Calu3 (cell line): Measurements from ENCODE around the gene SMPDL3A. TPM values are rescaled to one million over a fixed set of nuclear protein-coding genes. Genes with fewer than 3 reads are reported as not detected.

Experiments
- BruUV-seq: library from RNA; stranded (reverse); fragments of 400-500 nt; replicated peaks from 2 replicates; lab custom pipeline; 2021; lab: Mats Ljungman, UMichigan
- CTCF ChIA-PET: fragments of 300-600 bp; sonication (Branson Sonifier 250); formaldehyde crosslinking; loops from one replicate; lab custom pipeline; 2022; ENCODE audit warnings: antibody characterized with exemption; lab: Charles Lee
- DNase-seq: peaks from one replicate; pipeline ENCODE4 v3.0.0; 2022
- H3K27ac Mint-ChIP-seq: one replicate; pipeline ENCODE4 v1.8.0; 2022; ENCODE audit warnings: mixed read lengths; ENCODE audit not compliant: unreplicated experiment
- H3K27me3 Mint-ChIP-seq: one replicate; pipeline ENCODE4 v1.8.0; 2022; ENCODE audit warnings: mixed read lengths; ENCODE audit not compliant: unreplicated experiment
- H3K36me3 Mint-ChIP-seq: one replicate; pipeline ENCODE4 v1.8.0; 2022; ENCODE audit warnings: mild to moderate bottlenecking, moderate library complexity, mixed read lengths; ENCODE audit not compliant: insufficient read depth, unreplicated experiment
- H3K4me1 Mint-ChIP-seq: one replicate; pipeline ENCODE4 v1.8.0; 2022; ENCODE audit warnings: mild to moderate bottlenecking, low read depth, mixed read lengths; ENCODE audit not compliant: unreplicated experiment
- H3K4me3 Mint-ChIP-seq: one replicate; pipeline ENCODE4 v1.8.0; 2022; ENCODE audit warnings: mild to moderate bottlenecking, low read depth, moderate library complexity, mixed read lengths; ENCODE audit not compliant: unreplicated experiment
- H3K9me3 Mint-ChIP-seq: one replicate; pipeline ENCODE4 v1.8.0; 2022; ENCODE audit warnings: low read depth, mixed read lengths; ENCODE audit not compliant: unreplicated experiment
- intact Hi-C: fragments of 100-400 bp; cut with micrococcal nuclease; formaldehyde crosslinking; loops from one replicate; pipeline ENCODE4 v1.10.0; 2022; ENCODE audit not compliant: unreplicated experiment
- total RNA-seq: library from RNA; stranded (reverse); gene quantifications from 2 replicates; pipeline ENCODE4 v1.2.3, GENCODE V29; 2022
- TF ChIP-seq, protein P1 (sequence below): fragments of 200-600 bp; IDR thresholded peaks from one replicate; pipeline ENCODE4 v1.8.0; 2022; ENCODE audit warnings: antibody characterized with exemption; ENCODE audit not compliant: unreplicated experiment

Gene SMPDL3A
- total RNA-seq, 1 experiment from 2014 or later = 1.6 TPM

- intact Hi-C loops = no loop called here
- Mint-ChIP-seq H3K27ac (no peak overlapping the region), H3K27me3 (no peaks in the 10 kb centered on the region), H3K4me1 (no peaks in the 10 kb centered on the region), H3K4me3 (no peak overlapping the region), H3K36me3 (no peaks in the 10 kb centered on the region), H3K9me3 (no peaks in the 10 kb centered on the region)
- DNase-seq = no peak
- no TSS peak for BruUV-seq
- TF ChIP-seq, protein P1, sequence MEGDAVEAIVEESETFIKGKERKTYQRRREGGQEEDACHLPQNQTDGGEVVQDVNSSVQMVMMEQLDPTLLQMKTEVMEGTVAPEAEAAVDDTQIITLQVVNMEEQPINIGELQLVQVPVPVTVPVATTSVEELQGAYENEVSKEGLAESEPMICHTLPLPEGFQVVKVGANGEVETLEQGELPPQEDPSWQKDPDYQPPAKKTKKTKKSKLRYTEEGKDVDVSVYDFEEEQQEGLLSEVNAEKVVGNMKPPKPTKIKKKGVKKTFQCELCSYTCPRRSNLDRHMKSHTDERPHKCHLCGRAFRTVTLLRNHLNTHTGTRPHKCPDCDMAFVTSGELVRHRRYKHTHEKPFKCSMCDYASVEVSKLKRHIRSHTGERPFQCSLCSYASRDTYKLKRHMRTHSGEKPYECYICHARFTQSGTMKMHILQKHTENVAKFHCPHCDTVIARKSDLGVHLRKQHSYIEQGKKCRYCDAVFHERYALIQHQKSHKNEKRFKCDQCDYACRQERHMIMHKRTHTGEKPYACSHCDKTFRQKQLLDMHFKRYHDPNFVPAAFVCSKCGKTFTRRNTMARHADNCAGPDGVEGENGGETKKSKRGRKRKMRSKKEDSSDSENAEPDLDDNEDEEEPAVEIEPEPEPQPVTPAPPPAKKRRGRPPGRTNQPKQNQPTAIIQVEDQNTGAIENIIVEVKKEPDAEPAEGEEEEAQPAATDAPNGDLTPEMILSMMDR = no peak
- CTCF ChIA-PET = no interaction called here
Observed at GRCh38 chr6:122809691-122810090, 20.6 kb downstream of the SMPDL3A start.

- CTCF ChIA-PET = no interaction called here
- H3K27ac Mint-ChIP-seq = no peak overlapping the region
- H3K4me3 Mint-ChIP-seq = no peak overlapping the region
- no peak for DNase-seq
- H3K9me3 Mint-ChIP-seq = no peaks in the 10 kb centered on the region
- H3K27me3 Mint-ChIP-seq = no peaks in the 10 kb centered on the region
- H3K36me3 Mint-ChIP-seq = no peaks in the 10 kb centered on the region
- H3K4me1 Mint-ChIP-seq = no peaks in the 10 kb centered on the region
- intact Hi-C loops = no loop called here
- TF ChIP-seq, protein P1 = no peak
- no TSS peak for BruUV-seq
Observed at GRCh38 chr6:122810189-122810588, 21.1 kb downstream of the SMPDL3A start.

GRCh38 chr6:122817358-122817757 lies 28.3 kb downstream of the SMPDL3A start:
- DNase-seq = no peak
- no TSS peak for BruUV-seq
- TF ChIP-seq, protein P1 = no peak
- intact Hi-C loops = no loop called here
- no peak overlapping the region for H3K27ac Mint-ChIP-seq
- no peak overlapping the region for H3K4me3 Mint-ChIP-seq
- no peaks in the 10 kb centered on the region for H3K9me3 Mint-ChIP-seq
- H3K4me1 Mint-ChIP-seq = no peaks in the 10 kb centered on the region
- no peaks in the 10 kb centered on the region for H3K27me3 Mint-ChIP-seq
- CTCF ChIA-PET = interaction anchor here (0.6 kb wide), 1 partner anchor 31 kb away, joined by 3 read pairs; no protein-coding TSS in a partner anchor
- H3K36me3 Mint-ChIP-seq = no peaks in the 10 kb centered on the region

- intact Hi-C loops = no loop called here
- Mint-ChIP-seq H3K4me1 (no peaks in the 10 kb centered on the region), H3K27ac (no peak overlapping the region), H3K9me3 (no peaks in the 10 kb centered on the region), H3K36me3 (no peaks in the 10 kb centered on the region), H3K27me3 (no peaks in the 10 kb centered on the region), H3K4me3 (no peak overlapping the region)
- BruUV-seq = no TSS peak
- no peak for DNase-seq
- TF ChIP-seq, protein P1 = no peak
- CTCF ChIA-PET = interaction anchor here (0.6 to 0.8 kb wide), 2 partner anchors 31 to 74 kb away, joined by 3 read pairs; no protein-coding TSS in a partner anchor
Observed at GRCh38 chr6:122817766-122818165, 28.7 kb downstream of the SMPDL3A start.
